Stimulated activated CD8-positive, alpha-beta memory T cell treated with anti-CD3 and anti-CD28 coated beads, Interleukin-12 subunit alpha, Interleukin-12 subunit beta, amount 100 ng/mL, for 24 hours (primary cell): ENCODE data around the gene NOVA2.
A peak's percentile ranks its signal among the peaks of the same experiment; 100 is the strongest.

Experiments
- DNase-seq: peaks from one replicate; pipeline ENCODE4 v3.0.0-alpha.2; 2020; ENCODE audit errors: extremely low read depth

The NOVA2 gene

DNA sequence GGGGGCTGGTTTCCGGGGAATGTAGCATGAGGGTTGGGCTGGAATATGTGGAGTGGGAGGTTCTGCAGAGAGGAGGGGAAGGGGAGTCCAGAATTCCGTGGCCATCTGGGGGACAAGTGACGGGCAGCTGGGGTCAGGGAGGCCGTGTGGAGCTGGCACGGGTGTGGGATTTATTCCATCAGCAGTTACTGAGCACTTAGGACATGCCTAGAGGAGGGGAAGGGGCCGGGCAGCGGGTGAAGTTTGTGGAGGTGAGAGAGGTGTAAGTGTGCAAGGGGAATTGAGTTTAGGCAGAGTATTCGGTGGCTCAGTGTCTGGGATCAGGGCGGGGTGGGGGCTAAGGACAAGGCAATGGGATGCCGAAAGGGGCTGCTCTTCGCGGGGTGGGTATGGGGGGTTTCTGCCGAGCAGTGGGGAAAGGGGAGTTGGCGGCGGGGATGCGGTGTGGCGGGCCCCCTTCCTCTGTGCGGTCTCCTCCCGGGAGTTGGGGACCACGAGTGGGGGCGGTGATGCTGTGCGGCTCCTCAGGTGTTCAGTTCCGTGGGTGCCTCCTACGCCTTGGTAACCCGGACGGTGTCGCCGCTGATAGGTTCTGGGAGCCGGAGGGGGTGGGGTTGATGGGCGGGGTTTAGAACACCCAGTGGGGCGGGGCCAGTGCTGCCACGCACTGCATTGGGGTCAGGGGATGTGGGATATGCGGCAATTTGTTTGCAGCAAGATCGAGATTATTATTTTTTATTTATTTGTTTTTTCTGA lies 27.0 kb upstream of the NOVA2 start:
- DNase-seq = peak; percentile 30

DNA sequence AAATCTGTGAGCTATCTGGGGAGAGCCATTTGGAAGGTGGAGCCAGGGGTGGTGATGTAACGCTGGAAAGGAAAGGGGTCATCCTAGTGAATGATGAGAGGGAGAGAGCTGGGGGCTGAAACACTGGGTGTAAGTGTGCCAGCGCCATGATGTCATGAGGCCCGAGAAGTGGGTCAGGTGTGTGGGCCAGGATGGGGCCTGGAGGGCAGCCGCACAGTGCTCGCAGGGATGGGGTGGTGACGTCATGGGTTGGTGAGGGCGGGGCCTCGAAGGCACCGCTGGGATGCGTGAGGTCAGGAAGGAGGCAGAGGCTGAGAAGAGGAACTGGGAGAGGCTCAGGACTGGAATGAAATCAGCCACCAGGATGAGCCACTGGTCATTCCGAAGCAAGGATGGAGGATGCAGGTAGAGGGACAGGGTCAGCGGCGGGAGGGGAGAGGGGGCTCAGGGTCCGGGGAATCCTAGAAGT lies 26.0 kb upstream of the NOVA2 start:
- no peak for DNase-seq

DNA sequence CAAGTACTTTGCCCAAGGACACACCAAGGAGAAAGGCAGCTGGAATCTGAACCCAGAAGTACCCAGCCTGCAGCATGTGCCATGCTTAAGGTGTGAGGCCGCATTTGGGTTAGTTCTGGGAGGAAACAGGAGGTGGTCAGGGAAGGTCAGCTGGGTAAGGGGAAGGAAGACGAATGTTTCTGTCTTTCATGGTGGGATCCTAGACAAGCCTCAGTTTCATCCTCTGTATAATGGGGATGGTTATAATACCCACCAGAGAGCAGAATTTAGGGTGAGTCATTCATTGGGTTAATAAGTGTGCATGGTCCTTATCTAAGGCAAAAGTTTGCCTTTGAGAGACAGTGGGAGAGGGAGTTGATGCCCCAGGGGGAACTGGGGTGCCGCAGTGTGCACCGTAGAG lies 25.2 kb upstream of the NOVA2 start:
- DNase-seq = no peak

DNA sequence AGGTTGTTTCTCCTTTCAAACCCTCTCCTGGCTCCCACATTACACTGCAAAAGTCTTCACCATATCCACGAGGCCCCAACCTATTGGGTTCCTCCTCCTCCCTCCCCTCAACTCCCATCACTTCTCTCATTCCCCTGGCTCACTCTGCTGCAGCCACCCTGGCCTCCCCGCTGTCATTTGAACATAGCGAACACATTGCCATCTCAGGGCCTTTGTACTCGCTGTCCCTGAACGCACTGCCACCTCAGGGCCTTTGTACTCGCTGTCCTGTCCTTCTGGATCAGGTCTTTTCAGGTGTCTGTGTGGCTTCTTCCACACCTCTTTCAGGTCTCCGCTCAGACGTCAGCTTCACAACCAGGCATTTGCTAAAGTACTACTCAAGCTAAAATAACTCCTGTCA lies 23.3 kb upstream of the NOVA2 start:
- no peak for DNase-seq

DNA sequence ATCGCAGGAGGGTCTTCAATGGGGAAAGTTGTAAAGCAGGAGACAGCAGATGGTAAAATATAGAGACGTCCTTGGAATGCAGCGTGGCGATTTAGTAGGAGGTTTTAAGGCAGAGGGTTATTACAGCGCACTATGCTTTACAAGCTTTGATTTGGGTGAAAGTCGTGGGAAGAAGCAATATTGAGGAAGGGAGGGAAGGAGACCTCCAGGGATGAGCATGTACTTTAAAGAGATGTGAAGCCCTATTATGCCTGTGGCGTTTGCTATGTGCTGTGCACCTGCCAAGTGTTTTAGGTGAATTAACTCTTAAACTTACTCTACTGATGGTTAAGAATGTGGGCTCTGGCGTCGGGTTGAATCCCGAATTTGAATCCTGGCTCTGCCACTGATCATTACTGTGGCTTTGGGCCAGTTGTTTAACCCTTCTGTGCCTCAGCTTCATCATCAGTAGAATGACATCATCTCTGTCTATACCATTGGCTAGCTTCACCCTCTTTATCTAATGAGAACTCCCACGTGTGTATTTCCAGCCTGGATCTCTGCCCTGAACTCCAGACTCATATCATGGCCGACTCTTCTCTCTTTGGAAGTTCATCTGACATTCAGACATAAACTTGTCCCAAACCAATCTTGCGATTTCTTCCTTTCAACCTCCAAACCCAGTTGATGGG lies 22.2 kb upstream of the NOVA2 start:
- no peak for DNase-seq

DNA sequence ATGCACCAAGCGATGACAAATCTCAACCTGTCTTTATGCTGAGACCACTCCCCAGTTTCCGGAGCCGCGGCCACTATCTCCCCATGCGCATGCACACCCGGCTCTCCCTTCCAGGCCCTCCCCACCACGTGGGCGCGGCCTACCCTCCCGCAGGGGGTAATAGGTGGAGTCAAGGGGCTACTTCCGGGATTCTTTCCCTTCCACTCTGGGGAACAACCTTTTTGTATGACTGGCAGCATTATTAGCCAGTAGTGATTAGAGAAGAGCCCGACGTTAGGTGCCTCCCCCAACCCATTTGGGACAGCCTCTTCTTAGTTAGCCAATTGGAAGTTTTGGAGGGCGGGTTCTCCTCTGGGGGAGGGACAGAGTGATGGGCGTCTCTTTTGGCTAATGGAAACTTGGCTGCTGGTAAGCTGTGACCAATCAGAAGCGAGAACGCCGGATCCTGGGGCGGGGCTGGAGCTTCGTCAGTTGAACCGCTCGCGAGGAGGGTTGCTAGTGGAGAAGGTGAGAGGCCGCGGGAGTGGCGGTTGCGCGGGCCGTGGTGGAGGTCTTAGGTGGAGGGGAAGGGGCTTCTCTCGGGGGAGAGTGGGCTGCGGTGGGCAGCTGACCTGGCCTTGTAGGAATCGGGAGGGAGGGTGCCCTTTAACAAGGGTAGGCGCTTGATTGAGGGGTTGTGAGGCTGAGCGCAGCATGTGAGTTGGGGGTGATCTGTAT lies 21.5 kb upstream of the NOVA2 start, which contains the start of gene CCDC61:
CCDC61 (plus strand) TSS at position 470 of the 717 bp plus-strand sequence. CDS start 7,552 bp downstream, outside the sequence.
- peak; percentile 84 for DNase-seq

DNA sequence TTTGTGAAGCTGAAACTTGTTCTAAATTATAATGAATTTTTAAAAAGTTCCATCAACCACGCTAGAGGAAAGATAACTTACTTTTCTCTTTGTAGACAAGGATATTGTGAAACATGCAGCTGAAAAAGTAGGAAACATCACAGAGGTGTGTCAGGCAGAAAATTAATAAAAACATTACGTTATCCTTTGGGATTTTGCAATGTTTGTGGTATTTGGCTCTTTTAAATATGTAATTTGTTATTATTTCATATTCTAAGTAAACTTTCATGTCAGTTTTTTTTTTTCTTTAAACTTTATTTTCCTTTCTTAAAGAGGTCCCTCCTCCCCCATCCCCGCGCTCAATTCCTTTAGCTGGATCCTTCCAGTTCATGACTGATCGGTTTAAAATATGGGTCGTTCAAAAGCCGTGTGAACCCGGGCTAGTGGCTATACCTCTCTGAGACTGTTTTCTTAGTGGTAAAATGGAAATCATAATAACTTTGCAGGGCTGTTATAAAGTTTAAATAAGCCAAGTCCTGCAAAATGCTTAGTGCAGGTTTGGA lies 20.9 kb upstream of the NOVA2 start:
- no peak for DNase-seq

DNA sequence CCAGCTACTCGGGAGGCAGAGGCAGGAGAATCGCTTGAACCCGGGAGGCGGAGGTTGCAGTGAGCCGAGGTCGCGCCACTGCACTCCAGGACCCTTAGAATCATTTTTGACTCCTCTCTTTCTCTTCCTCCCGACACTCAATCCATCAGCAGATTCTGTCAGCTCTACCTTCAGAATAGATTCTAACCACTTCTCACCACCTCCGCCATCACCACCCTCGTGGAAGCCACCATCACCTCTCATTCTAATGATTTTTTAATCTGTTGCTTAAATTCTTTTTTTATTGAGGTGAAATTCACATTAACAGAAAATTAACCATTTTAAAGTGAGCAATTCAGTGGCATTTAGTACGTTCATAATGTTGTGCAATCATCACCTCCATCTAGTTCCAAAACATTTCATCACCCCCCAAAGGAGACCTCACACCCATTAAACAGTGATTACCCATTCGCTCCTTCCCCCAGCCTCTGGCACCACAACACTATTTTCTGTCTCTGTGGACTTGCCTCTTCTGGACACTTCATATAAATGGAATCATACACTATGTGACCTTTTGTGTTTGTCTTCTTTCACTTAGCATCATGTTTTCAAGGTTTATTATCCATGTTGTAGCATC lies 16.6 kb upstream of the NOVA2 start:
- DNase-seq = no peak

DNA sequence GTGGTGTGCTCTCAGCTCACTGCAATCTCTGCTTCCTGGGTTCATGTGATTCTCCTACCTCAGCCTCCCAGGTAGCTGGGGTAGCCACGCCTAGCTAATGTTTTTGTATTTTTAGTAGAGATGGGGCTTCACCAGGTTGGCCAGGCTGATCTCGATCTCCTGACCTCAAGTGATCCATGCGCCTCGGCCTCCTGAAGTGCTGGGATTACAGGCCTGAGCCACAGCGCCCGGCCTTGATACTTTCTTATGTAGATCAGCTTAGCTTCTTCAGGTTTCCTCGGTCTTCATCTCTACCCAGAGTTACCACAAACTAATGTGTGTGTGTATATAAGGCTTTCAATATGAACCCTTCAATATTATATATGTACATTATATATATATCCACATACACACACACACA lies 11.7 kb upstream of the NOVA2 start:
- DNase-seq = no peak

DNA sequence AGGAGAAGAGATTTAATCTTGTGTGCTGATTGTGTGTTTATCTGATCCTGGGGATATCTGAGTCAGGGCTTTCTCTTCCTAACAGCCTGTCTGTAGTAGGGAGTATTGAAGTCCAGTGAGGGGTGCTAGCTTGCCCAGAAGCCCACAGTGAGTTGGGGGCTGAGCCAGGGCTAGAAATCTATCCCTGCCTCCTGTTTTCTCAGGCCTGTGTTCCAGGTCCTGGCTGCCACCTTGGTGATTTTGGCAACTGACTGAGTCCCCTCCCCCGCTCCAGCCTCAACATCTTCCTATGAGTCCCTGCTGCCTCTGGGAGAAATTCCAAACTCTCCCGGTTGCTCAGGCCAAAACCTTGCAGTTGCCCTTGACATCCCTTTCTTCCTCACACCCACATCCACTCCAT lies 7.7 kb upstream of the NOVA2 start:
- DNase-seq = no peak

DNA sequence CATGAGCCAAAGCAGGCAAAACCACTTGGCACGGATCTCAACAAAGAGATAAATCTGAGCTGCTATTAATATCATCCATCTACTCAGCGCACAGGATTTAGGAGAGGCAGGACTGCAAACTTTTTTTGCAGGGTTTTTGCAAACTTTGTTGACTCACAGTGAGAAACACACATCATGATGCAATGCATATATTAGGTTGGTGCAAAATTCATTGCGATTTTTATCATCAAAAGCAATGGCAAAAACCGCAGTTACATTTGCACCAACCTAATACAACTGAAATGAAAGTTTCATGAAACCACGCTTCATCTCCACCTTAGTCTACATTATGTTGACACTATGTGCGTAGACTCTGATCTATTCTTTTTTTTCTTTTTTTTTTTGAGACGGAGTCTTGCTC lies 4.5 kb upstream of the NOVA2 start:
- DNase-seq = no peak

DNA sequence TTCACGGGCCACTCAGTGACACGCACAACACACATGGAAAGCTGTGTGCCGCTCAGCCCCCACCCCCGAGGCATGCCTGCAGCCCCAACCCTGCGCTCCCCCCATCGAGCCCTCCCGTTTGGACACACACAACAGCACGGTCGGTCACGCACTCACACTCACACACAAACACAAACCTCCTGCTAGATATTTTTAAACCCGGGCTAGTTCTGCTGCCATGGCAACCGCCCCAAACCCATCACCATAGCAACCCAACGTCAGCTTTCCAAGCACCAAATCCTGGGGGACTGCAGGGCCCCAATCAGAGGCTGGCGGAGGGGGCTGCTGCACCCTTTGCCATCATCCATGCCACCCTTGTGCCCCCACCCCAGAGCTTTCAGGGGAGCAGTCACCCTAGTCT lies 2.5 kb upstream of the NOVA2 start:
- no peak for DNase-seq

DNA sequence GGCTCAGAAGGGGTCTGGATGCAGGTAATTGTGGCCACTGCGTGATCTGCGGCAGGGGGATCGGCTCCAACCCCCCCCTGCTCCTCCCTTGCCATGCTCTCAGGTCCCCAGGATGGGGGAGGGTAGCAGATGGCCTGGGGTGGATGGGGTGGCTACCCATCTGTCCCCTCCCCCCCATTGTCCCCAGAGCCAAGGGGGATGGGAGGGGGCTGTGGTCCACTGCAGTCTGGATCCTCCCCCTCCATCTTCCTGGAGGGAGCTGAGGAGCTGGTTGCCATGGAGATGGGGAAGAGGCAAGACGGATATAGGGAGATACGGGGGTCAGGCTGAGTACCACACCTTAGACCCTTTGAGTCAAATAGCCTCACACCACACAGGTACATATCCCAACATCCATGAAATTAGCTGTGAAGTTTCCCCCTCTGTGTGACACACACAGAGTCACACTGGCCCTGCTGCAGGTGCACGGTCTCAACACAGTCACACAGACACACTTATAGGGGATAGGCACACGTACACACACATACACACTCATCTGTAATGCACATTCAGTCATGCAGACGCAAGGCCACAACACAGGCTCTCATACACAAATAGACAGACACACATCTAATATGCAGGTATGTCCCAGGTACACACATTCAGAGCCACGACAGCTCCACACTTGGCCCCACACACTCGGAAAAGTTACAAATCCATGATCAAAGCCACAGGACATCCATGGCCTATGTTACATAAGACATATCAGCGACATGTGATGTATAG lies 1.8 kb upstream of the NOVA2 start:
- no peak for DNase-seq

DNA sequence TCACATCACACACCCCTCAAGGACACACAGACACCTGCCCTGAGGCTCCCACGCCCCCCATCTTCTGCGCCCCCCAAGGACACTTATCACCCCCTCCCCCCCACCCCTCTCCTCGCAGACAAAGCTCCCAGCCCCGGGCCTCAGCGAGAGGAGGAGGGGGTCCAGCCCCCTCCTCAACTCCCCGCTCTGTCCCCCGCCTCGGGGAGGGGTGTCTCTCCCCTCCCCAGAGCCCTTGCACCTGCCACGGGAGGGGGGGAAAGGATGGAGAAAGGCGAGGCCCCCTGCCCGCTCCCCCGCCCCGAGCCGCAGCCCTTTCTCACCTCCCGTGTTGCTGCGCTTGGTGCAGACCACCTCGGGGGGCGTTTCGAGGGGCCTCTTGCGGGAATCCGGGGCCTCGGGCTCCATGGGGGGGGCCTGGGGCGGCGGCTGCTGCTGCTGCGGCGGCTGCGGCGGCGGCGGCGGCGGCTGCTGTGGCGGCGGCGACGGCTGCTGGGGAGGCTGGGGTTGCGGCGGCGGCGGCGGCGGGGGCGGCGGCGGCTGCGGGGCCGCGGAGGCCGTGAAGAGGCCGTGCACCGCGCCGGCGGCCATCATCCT lies 621 bp downstream of the NOVA2 start:
- no peak for DNase-seq

DNA sequence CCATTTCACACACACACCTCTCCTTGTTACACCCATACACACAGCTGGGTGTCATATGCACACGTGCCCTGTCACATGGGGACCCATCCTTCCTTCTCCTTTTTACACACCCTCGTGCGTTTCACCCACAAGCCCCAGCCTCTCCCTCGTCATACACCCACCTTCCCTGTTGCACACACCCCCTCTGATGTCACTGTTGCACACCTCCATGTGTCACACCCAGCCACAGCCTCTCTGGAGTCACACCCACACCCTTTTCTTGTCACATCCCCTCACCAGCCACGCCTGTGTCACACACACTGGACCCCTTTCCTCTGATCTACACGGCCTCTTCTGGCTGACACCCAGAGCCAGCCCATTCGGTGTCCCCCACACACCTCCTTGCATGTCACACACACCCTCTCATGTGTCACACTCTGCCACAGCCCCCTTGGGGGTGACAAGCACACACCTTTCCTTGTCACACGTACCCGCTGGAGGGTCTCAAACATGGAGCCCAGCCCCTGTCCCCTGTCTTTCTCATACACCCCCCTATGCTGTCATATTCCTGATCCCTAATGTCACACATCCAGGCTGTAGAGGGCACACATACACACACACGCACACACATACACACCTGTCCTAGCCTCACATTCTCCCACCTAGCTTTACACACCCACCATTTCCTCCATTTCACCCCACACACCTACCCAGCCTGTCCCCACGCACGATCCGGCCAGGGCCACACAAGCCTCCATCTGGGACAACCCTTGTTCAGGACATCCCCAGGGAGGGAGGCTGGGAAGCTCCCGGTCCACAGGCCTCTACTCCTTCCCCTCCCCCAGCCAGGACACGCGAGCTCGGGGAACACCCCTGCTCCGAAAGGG lies 1.4 kb downstream of the NOVA2 start:
- no peak for DNase-seq

DNA sequence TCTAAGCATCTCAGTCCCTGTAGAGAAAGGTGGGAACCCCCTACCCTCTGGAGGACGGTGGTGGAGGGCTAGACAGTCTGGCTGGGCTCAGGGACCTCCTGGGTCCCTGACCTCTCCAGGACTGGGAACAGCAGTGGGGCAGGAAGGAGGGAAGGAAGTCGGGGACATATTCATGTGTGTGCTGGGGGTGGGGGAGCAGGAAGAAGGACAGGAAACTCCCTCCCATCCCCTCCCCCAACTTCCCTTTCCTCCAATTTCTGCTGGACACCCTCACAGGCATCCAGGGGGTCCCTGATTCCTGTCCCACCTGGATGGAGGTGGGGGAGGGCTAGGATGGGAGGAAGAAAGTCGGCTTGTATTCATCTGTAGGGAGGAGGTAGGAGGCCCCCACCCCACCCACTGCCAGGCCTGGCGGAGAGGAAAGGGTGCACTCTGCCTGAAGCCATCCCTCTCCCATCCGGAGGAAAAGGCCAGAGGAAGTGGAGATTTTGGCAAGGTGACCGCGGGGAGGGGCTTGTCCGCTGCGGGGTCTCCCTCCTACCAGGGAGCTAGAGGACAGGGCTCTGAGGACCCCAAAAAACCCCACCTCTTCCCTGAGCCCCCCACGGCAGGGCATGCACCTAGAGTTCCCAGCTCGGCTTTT lies 2.3 kb downstream of the NOVA2 start:
- DNase-seq = no peak

DNA sequence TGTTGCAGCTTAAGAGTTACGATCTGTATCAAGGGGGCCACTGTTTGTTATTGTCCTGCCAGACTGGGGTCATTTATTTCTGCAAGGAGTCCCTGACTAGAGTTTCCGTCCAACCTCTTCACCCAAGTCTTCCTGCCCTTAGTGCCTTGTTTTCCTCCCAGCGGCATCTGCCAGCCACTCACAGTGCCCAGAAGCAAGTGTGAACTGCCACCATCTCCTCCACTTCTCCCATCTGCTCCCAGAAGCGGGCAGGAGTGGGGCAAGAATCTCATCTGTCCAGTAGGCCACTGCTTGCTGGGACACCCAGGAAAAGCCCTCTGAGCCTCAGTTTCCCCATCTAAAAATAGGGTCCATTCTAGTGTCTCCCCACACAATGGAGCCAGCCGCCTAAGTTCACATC lies 4.0 kb downstream of the NOVA2 start:
- DNase-seq = no peak

DNA sequence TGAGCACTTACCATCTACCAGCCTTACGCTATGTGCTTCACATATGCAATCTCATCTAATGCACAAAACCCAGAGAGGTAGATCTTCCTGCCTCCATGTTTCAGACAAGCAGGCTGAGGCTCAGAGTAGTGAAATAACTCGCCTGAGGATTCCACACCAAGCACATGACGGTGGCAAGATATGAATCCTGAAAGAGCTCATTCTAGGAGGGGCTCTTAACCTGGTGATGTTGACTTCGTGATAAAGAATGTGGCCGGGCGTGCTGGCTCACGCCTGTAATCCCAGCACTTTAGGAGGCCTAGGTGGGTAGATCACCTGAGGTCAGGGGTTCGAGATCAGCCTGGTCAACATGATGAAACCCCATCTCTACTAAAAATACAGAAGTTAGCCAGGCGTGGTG lies 5.0 kb downstream of the NOVA2 start:
- no peak for DNase-seq

DNA sequence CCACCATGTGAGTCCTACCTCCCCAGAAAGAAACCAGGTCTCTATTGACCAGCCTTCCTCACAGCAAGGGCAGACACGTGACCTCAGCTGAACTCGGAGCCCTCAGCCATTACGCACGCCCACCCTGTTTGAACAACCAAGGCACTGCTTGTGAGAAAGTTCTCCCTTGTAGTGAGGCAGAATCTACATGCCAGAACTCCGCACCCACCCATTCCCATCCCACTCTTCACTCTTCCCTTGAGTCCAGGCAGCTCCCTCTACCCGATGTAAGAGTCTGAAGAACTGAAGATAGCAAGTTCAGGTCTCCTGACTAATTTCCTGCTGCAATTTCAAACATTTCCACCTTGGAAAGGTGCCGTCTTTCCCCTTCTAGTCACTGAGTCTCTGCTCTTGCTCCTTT lies 6.4 kb downstream of the NOVA2 start:
- DNase-seq = no peak
